Fibroblast of villous mesenchyme (primary cell): ENCODE data around the gene LRRC4. TPM values are rescaled to one million over a fixed set of nuclear protein-coding genes. Genes with fewer than 3 reads are reported as not detected.

ENCODE experiments used
- DNase-seq: peaks from one replicate; pipeline ENCODE4 v3.0.0-alpha.2; 2010; ENCODE audit warnings: low read depth
- H3K4me3 ChIP-seq: 2 replicates; pipeline ENCODE4 v1.5.1; 2011; ENCODE audit warnings: low read depth, mild to moderate bottlenecking, low read length
- CTCF ChIP-seq: IDR thresholded peaks from 2 replicates; pipeline ENCODE4 v1.5.1; 2012; ENCODE audit warnings: low read depth, mild to moderate bottlenecking, low read length; ENCODE audit not compliant: insufficient read depth
- total RNA-seq: library from RNA; depleted of rRNA; stranded (reverse); fragments of >200 nt; gene quantifications from 2 replicates; pipeline ENCODE4 v1.2.3, GENCODE V29; 2012

LRRC4 gene
- total RNA-seq, 1 donor, result under 0.01 TPM

GRCh38 chr7:128053023-128053422 is 21.8 kb upstream of the LRRC4 start:
- TF ChIP-seq CTCF, result no peak
- H3K4me3 ChIP-seq, result no peak overlapping the region
- DNase-seq, result peak; percentile 35

GRCh38 chr7:128052404-128052803 is 21.2 kb upstream of the LRRC4 start:
- no peak for DNase-seq
- no peak overlapping the region for H3K4me3 ChIP-seq
- TF ChIP-seq CTCF, result no peak

- DNase-seq, result no peak
- no peak overlapping the region for H3K4me3 ChIP-seq
- TF ChIP-seq CTCF, result no peak
Observed at GRCh38 chr7:128045766-128046165, 14.5 kb upstream of the LRRC4 start.

GRCh38 chr7:128045158-128045557 is 13.9 kb upstream of the LRRC4 start:
- DNase-seq, result no peak
- no peak overlapping the region for H3K4me3 ChIP-seq
- no peak for TF ChIP-seq CTCF

GRCh38 chr7:128044064-128044463 is 12.8 kb upstream of the LRRC4 start:
- no peak overlapping the region for H3K4me3 ChIP-seq
- TF ChIP-seq CTCF, result no peak
- DNase-seq, result no peak

- no peak for DNase-seq
- H3K4me3 ChIP-seq, result no peak overlapping the region
- no peak for TF ChIP-seq CTCF
Observed at GRCh38 chr7:128042012-128042411, 10.8 kb upstream of the LRRC4 start.

GRCh38 chr7:128041203-128041602 is 10.0 kb upstream of the LRRC4 start:
- no peak for TF ChIP-seq CTCF
- DNase-seq, result peak; percentile 79
- H3K4me3 ChIP-seq, result no peak overlapping the region
